Heart right ventricle (tissue), 16 donors: ENCODE data around the gene ATP13A2. TPM values are rescaled to one million over a fixed set of nuclear protein-coding genes. Genes with fewer than 3 reads are reported as not detected.

Experiments used
- ATAC-seq, 8 donors: fragments of 200-7000 bp; cut with Tn5 transposase; one replicate each; pipeline ENCODE4 v1.9.1; 2020; ENCODE audit warnings: mild to moderate bottlenecking in 8 of 8, moderate library complexity in 8 of 8, moderate number of reproducible peaks in 1 of 8
- DNase-seq, 2 donors: peaks; one replicate each; pipeline ENCODE4 v3.0.0-alpha.2; 2020
- H3K27ac ChIP-seq, 10 donors: fragments of 200-600 bp; sonication (generic) in 2 of 10; one replicate each; pipeline versions ENCODE4 v1.5.0 to v1.8.0; 2020 to 2022; ENCODE audit warnings: mild to moderate bottlenecking in 3 of 10
- H3K27me3 ChIP-seq, 7 donors: fragments of 200-600 bp; one replicate each; pipeline ENCODE4 v1.8.0; 2021 to 2022; ENCODE audit warnings: mild to moderate bottlenecking in 2 of 7
- H3K36me3 ChIP-seq, 9 donors: fragments of 200-600 bp; sonication (generic) in 1 of 9; one replicate each; pipeline versions ENCODE4 v1.5.0 to v1.8.0; 2020 to 2022; ENCODE audit warnings: mild to moderate bottlenecking in 2 of 9
- H3K4me1 ChIP-seq, 9 donors: fragments of 200-600 bp; sonication (generic) in 1 of 9; one replicate each; pipeline versions ENCODE4 v1.5.0 to v1.8.0; 2020 to 2022; ENCODE audit warnings: mild to moderate bottlenecking in 4 of 9
- H3K4me3 ChIP-seq, 10 donors: fragments of 200-600 bp; sonication (generic) in 2 of 10; one replicate each; pipeline versions ENCODE4 v1.5.0 to v1.8.0; 2020 to 2022; ENCODE audit warnings: mild to moderate bottlenecking in 7 of 10, moderate library complexity in 2 of 10
- H3K9me3 ChIP-seq, 11 donors: fragments of 200-600 bp in 10 of 11; sonication (generic) in 2 of 11; one replicate each; pipeline versions ENCODE4 v1.5.0 to v1.8.0; 2013 to 2022; ENCODE audit warnings: mild to moderate bottlenecking in 2 of 11, control low read depth in 1 of 11, moderate library complexity in 1 of 11
- CTCF ChIP-seq, 9 donors: fragments of 200-600 bp; sonication (generic) in 2 of 9; IDR thresholded peaks; one replicate each; pipeline versions ENCODE4 v1.5.0 to v1.8.0; 2021 to 2022; ENCODE audit warnings: antibody characterized with exemption in 9 of 9, mild to moderate bottlenecking in 5 of 9, moderate library complexity in 1 of 9
- WGBS, 2 donors: extraction: QIAGEN DNeasy Blood & Tissue Kit; methylation state at CpG; one replicate each; pipeline ENCODE4 v1.1.7; 2013; ENCODE audit warnings: inconsistent platforms in 1 of 2; 5-methylcytosine and 5-hydroxymethylcytosine counted together
- intact Hi-C, 10 donors: fragments of 100-400 bp; cut with DNase I; formaldehyde crosslinking; loops; one replicate each; pipeline versions ENCODE4 v1.11.1 to v1.14.2; 2022
- polyA plus RNA-seq, 2 donors: library from polyadenylated mRNA; stranded (reverse); fragments of 200-250 nt; gene quantifications; one replicate each; pipeline ENCODE4 v1.2.3, GENCODE V29; 2013
- total RNA-seq, 10 donors: library from RNA; stranded (reverse); fragmentation: NEBNext Ultra II Directional in 3 of 10; extraction: Animal tissue kit (Norgen Biotek cat#: 25700) in 3 of 10; gene quantifications; one replicate each; pipeline versions ENCODE4 v1.2.1 to v1.2.4, GENCODE V29; 2021 to 2023
- donor health status: Arrhythmogenic right ventricular cardiomyopathy.
- donor health status: ischemic (EF 13 %, LVEDD 7.1; RV severe dilation, severe dysfunction).
- donor health status: healthy with polysubstance abuse.
- donor health status: DM: no; HTN: yes; CAD: no.
- donor health status: DM: no; HTN: no; CAD: no.
- donor health status: ischemic (EF 25% LVEDD 6.9; RV normal size, moderate dysfunction).
- donor health status: ischemic (EF 25% LVEDD 5.7; RV mildly dilated, moderate dysfunction).
- donor health status: healthy.
- donor health status: DM: yes; HTN: yes; CAD: no.
- donor health status: Ischemic cardiomyopathy.
- donor health status: ischemic (EF 35%, LVEDD 5.7; RV mildly dilated, moderate dysfunction).
- donor health status: nonischemic (EF 11% LVEDD 7.7; RV severe dilation, severe dysfunction).
- donor health status: DM: yes; HTN: yes; CAD: no.
- donor health status: PGD.
- donor health status: ischemic (EF 29% LVEDD 5.4; RV normal size, mild dysfunction).
- donor health status: nonischemic (EF 23%, LVEDD 6.1; RV moderate dilation, normal function).

The ATP13A2 gene
- total and polyA plus RNA-seq, 12 donors = 7.2 to 20.0 (median 11.0) TPM

DNA sequence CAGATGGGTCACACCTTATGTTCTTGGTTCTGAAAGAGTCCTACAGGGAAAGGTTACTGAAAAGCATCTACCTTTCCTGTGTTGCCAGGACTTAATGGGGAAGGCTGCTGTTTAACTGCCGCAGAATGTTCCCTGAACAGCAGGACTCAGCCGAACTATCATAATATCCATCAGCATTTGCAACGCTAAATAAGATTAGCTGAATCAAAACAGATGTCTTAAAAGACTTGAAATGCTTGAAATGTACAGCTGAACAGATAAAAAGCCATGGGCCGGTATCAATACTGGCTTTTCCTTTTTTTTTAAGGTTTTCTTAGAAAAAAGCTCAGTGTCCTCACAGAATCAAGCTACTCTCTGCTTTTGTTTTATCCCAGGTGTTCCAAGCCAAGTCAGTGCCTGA is 19.7 kb upstream of the ATP13A2 start:
- Histone ChIP-seq H3K4me3 (no peak overlapping the region), H3K9me3 (no peaks in the 10 kb centered on the region), H3K36me3 (peaks cover 0 to 98% (median 33%) of the 10 kb centered on the region in 9 donors), H3K4me1 (peaks cover 0 to 19% (median 0%) of the 10 kb centered on the region in 9 donors), H3K27me3 (no peaks in the 10 kb centered on the region), H3K27ac (no peak overlapping the region)
- ATAC-seq (no peak), DNase-seq (no peak)
- TF ChIP-seq CTCF (IDR thresholded peaks at IDR 0.05) = no peak
- intact Hi-C loops = no loop called here
- WGBS, 2 donors = 91 to 93% methylated on average over 4 of the region's 4 CpGs

DNA sequence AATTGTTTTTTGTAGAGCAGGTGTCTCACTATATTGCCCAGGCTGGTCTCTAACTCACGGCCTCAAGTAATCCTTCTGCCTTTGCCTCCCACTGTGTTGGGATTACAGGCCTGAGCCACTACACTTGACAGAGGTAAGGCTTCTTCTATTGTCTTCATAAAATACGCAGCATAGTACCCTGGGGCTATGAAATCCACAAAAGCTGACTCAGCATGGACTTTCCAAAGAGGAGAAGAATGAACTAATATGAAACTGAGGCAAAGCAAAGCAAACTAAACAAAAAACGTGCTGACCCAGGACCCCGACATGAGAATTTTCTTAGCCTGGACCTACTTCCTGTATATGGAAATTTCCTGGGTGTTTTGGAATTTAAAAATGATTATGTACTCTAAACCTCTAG is 18.5 kb upstream of the ATP13A2 start:
- ATAC-seq = no peak
- Histone ChIP-seq H3K4me1 (peaks cover 0 to 19% (median 0%) of the 10 kb centered on the region in 9 donors), H3K4me3 (no peak overlapping the region), H3K27ac (no peak overlapping the region), H3K36me3 (peaks cover 0 to 100% (median 45%) of the 10 kb centered on the region in 9 donors), H3K27me3 (no peaks in the 10 kb centered on the region), H3K9me3 (no peaks in the 10 kb centered on the region)
- intact Hi-C loops = no loop called here
- TF ChIP-seq CTCF (IDR thresholded peaks at IDR 0.05) = no peak
- DNase-seq = no peak
- 85 to 93% methylated on average over 4 of the region's 4 CpGs for WGBS, 2 donors

DNA sequence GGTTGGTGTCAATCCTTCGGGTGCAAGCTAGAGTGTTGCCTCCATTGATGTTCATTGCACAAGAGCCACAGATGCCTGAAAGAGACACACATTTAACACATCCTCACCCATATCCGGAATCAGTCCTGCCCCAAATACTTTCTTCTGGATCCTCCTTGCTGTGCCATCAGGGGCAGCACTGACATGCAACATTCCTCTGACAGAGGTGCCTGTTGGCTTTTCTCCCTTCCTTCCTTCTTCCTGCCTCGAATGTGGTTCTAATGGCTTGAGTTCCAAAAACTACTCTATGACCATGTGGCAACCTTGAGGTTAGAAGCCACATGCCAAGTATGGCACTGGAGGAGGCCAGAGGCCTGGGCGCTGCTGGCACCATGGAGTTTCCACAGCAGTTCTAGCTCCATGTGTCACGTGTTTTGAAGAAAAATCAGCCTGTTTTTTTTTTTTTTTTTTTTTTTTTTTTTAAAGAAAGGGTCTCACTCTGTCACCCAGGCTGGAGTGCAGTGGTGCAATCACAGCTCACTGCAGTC is 17.0 kb upstream of the ATP13A2 start:
- ATAC-seq (no peak), DNase-seq (no peak)
- no peak for TF ChIP-seq CTCF (IDR thresholded peaks at IDR 0.05)
- Histone ChIP-seq H3K27me3 (no peaks in the 10 kb centered on the region), H3K4me1 (peaks cover 0 to 20% (median 0%) of the 10 kb centered on the region in 9 donors), H3K9me3 (no peaks in the 10 kb centered on the region), H3K36me3 (peaks cover 0 to 100% (median 57%) of the 10 kb centered on the region in 9 donors), H3K4me3 (no peak overlapping the region), H3K27ac (no peak overlapping the region)
- WGBS, 2 donors = 83 to 91% methylated on average over 5 of the region's 5 CpGs
- intact Hi-C loops = no loop called here

GRCh38 chr1:17027900-17028299 is 16.2 kb upstream of the ATP13A2 start:
- Histone ChIP-seq H3K4me3 (no peak overlapping the region), H3K4me1 (peaks cover 0 to 25% (median 0%) of the 10 kb centered on the region in 9 donors), H3K27me3 (no peaks in the 10 kb centered on the region), H3K36me3 (peaks cover 0 to 100% (median 66%) of the 10 kb centered on the region in 9 donors), H3K9me3 (no peaks in the 10 kb centered on the region), H3K27ac (no peak overlapping the region)
- DNase-seq (no peak), ATAC-seq (no peak)
- intact Hi-C loops = no loop called here
- WGBS, 2 donors = 54 to 66% methylated on average over 2 of the region's 2 CpGs
- no peak for TF ChIP-seq CTCF (IDR thresholded peaks at IDR 0.05)
